Stimulated activated naive CD8-positive, alpha-beta T cell treated with anti-CD3 and anti-CD28 coated beads, Interleukin-15, Interleukin-2, amounts not matched to agents 100 U/mL and 50 U/mL, for 24 hours (primary cell): ENCODE data around the gene NRG2.

Experiments
- ATAC-seq: fragments of 150-1000 bp; cut with Tn5 transposase; one replicate; pipeline ENCODE4 v1.10.0; 2021
- DNase-seq: peaks from one replicate; pipeline ENCODE4 v3.0.0; 2021

NRG2 gene

GRCh38 chr5:139968547-139969261, 74.4 kb downstream of the NRG2 start:
- peak; percentile 97 for ATAC-seq
- peak; percentile 93 for DNase-seq

GRCh38 chr5:139967353-139967752, 75.7 kb downstream of the NRG2 start:
- ATAC-seq, result no peak
- no peak for DNase-seq

- DNase-seq, result no peak
- no peak for ATAC-seq
These were observed 76.2 kb downstream of the NRG2 start for GRCh38 chr5:139966856-139967255.

- ATAC-seq (no peak), DNase-seq (no peak)
These were observed 78.0 kb downstream of the NRG2 start for GRCh38 chr5:139964994-139965565.

GRCh38 chr5:139964266-139964993, 78.7 kb downstream of the NRG2 start:
- ATAC-seq (no peak), DNase-seq (no peak)

- no peak for ATAC-seq
- DNase-seq, result no peak
These were observed 80.7 kb downstream of the NRG2 start for GRCh38 chr5:139962445-139962844.

- ATAC-seq (no peak), DNase-seq (no peak)
These were observed 81.5 kb downstream of the NRG2 start for GRCh38 chr5:139961435-139962157.

- peak; percentile 55 for ATAC-seq
- no peak for DNase-seq
These were observed 82.2 kb downstream of the NRG2 start for GRCh38 chr5:139960723-139961383.

GRCh38 chr5:139958432-139959148, 84.5 kb downstream of the NRG2 start:
- no peak for ATAC-seq

GRCh38 chr5:139956342-139956741, 86.8 kb downstream of the NRG2 start:
- ATAC-seq (no peak), DNase-seq (no peak)

More at GRCh38 chr5:139958432-139959148, 84.5 kb downstream of the NRG2 start:
- no peak for DNase-seq

GRCh38 chr5:139955616-139956273, 87.4 kb downstream of the NRG2 start:
- DNase-seq (no peak), ATAC-seq (no peak)

- peak; percentile 26 for ATAC-seq
- no peak for DNase-seq
These were observed 88.0 kb downstream of the NRG2 start for GRCh38 chr5:139955053-139955605.

- DNase-seq, result no peak
- ATAC-seq, result no peak
These were observed 88.6 kb downstream of the NRG2 start for GRCh38 chr5:139954462-139954861.

GRCh38 chr5:139954022-139954421, 89.1 kb downstream of the NRG2 start:
- DNase-seq, result no peak
- no peak for ATAC-seq

GRCh38 chr5:139952574-139952973, 90.5 kb downstream of the NRG2 start:
- ATAC-seq, result no peak
- DNase-seq, result no peak

GRCh38 chr5:139951983-139952382, 91.1 kb downstream of the NRG2 start:
- DNase-seq (no peak), ATAC-seq (no peak)

- no peak for DNase-seq
- ATAC-seq, result no peak
These were observed 91.7 kb downstream of the NRG2 start for GRCh38 chr5:139951296-139951924.

GRCh38 chr5:139950436-139950835, 92.7 kb downstream of the NRG2 start:
- DNase-seq (no peak), ATAC-seq (no peak)

- DNase-seq (no peak), ATAC-seq (no peak)
These were observed 93.4 kb downstream of the NRG2 start for GRCh38 chr5:139949710-139950109.

GRCh38 chr5:139947727-139948126, 95.4 kb downstream of the NRG2 start:
- no peak for DNase-seq
- no peak for ATAC-seq
